MCF 10A (cell line): ENCODE measurements around the gene COPA. TPM values are rescaled to one million over a fixed set of nuclear protein-coding genes. Genes with fewer than 3 reads are reported as not detected.

Source experiments
- BruUV-seq: library from RNA; stranded (reverse); fragments of 400-500 nt; replicated peaks from 2 replicates; lab custom pipeline; 2021; lab: Mats Ljungman, UMichigan
- CTCF ChIA-PET: fragments of 300-600 bp; sonication (Branson Sonifier 250); formaldehyde crosslinking; extraction: SDS; loops from one replicate; lab custom pipeline; 2021; ENCODE audit warnings: antibody characterized with exemption, inconsistent platforms; lab: Yijun Ruan, JAX
- POLR2A ChIA-PET: fragments of 300-600, 350-650 bp; sonication (Branson Sonifier 250); formaldehyde crosslinking; extraction: SDS; loops from one replicate; lab custom pipeline; 2020; ENCODE audit warnings: antibody characterized with exemption, inconsistent platforms; lab: Yijun Ruan, JAX
- DNase-seq: peaks from one replicate; pipeline ENCODE4 v3.0.0-alpha.2; 2018; ENCODE audit not compliant: unreplicated experiment
- H3K27ac Mint-ChIP-seq: one replicate; pipeline ENCODE4 v1.8.0; 2022; ENCODE audit warnings: mild to moderate bottlenecking, low read depth, mixed read lengths; ENCODE audit not compliant: unreplicated experiment
- H3K27me3 Mint-ChIP-seq: one replicate; pipeline ENCODE4 v1.8.0; 2022; ENCODE audit warnings: mixed read lengths; ENCODE audit not compliant: insufficient read depth, unreplicated experiment
- H3K36me3 Mint-ChIP-seq: one replicate; pipeline ENCODE4 v1.8.0; 2022; ENCODE audit warnings: mild to moderate bottlenecking, moderate library complexity, mixed read lengths; ENCODE audit not compliant: insufficient read depth, unreplicated experiment
- H3K4me1 Mint-ChIP-seq: one replicate; pipeline ENCODE4 v1.8.0; 2022; ENCODE audit warnings: mixed read lengths; ENCODE audit not compliant: insufficient read depth, unreplicated experiment
- H3K4me3 Mint-ChIP-seq: one replicate; pipeline ENCODE4 v1.8.0; 2022; ENCODE audit warnings: mild to moderate bottlenecking, moderate library complexity, mixed read lengths; ENCODE audit not compliant: unreplicated experiment
- H3K9me3 Mint-ChIP-seq: one replicate; pipeline ENCODE4 v1.8.0; 2022; ENCODE audit warnings: mixed read lengths; ENCODE audit not compliant: unreplicated experiment
- intact Hi-C: fragments of 100-400 bp; cut with micrococcal nuclease; formaldehyde crosslinking; loops from 2 replicates; pipeline ENCODE4 v1.14.1; 2022
- total RNA-seq: library from RNA; stranded (reverse); gene quantifications from 2 replicates; pipeline ENCODE4 v1.2.3, GENCODE V29; 2022
- TF ChIP-seq, protein P1 (sequence below): fragments of 200-600 bp; IDR thresholded peaks from one replicate; pipeline ENCODE4 v1.8.0; 2022; ENCODE audit warnings: antibody characterized with exemption, mild to moderate bottlenecking; ENCODE audit not compliant: unreplicated experiment

Gene COPA
- total RNA-seq, 1 experiment from 2014 or later = 273 TPM

DNA sequence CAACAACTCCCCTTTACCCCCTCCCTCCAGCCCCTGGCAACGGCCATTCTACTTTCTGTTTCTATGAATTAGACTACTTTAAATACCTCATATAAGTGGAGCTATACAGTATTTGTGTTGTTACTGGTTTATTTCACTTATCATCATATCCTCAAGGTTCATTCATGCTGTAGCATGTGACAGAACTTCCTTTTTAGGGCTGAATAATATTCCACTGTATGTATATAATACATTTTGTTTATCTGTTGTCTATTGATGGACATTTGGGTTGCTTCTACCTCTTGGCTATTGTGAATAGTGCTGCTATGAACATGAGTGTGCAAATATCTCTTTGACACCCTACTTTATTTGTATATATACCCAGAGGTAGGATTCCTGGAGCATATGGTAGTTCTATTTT lies 26.0 kb upstream of the COPA start:
- intact Hi-C loops = no loop called here
- TF ChIP-seq, protein P1, sequence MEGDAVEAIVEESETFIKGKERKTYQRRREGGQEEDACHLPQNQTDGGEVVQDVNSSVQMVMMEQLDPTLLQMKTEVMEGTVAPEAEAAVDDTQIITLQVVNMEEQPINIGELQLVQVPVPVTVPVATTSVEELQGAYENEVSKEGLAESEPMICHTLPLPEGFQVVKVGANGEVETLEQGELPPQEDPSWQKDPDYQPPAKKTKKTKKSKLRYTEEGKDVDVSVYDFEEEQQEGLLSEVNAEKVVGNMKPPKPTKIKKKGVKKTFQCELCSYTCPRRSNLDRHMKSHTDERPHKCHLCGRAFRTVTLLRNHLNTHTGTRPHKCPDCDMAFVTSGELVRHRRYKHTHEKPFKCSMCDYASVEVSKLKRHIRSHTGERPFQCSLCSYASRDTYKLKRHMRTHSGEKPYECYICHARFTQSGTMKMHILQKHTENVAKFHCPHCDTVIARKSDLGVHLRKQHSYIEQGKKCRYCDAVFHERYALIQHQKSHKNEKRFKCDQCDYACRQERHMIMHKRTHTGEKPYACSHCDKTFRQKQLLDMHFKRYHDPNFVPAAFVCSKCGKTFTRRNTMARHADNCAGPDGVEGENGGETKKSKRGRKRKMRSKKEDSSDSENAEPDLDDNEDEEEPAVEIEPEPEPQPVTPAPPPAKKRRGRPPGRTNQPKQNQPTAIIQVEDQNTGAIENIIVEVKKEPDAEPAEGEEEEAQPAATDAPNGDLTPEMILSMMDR = no peak
- CTCF ChIA-PET = interaction anchor here (0.9 to 9.5 kb wide), 5 partner anchors 7 to 283 kb away, joined by 3 to 122 read pairs (median 4); no protein-coding TSS in a partner anchor
- Mint-ChIP-seq H3K27me3 (peaks cover 39% of the 10 kb centered on the region), H3K27ac (no peak overlapping the region), H3K36me3 (peaks cover 5% of the 10 kb centered on the region), H3K4me1 (peaks cover 5% of the 10 kb centered on the region), H3K4me3 (no peak overlapping the region), H3K9me3 (no peaks in the 10 kb centered on the region)
- POLR2A ChIA-PET = no interaction called here
- BruUV-seq = no TSS peak
- no peak for DNase-seq

GRCh38 chr1:160367934-160368923 lies 25.2 kb upstream of the COPA start:
- CTCF ChIA-PET = interaction anchor here (0.6 to 9.5 kb wide), 8 partner anchors 8 to 673 kb away, joined by 3 to 122 read pairs (median 4); no protein-coding TSS in a partner anchor
- peaks cover 5% of the 10 kb centered on the region for H3K4me1 Mint-ChIP-seq
- peak overlapping the region; percentile 14 for H3K27ac Mint-ChIP-seq
- no peaks in the 10 kb centered on the region for H3K9me3 Mint-ChIP-seq
- TF ChIP-seq, protein P1 = no peak
- H3K4me3 Mint-ChIP-seq = no peak overlapping the region
- no TSS peak for BruUV-seq
- no peak for DNase-seq
- POLR2A ChIA-PET = no interaction called here
- peaks cover 5% of the 10 kb centered on the region for H3K36me3 Mint-ChIP-seq
- intact Hi-C loops = no loop called here
- peaks cover 39% of the 10 kb centered on the region for H3K27me3 Mint-ChIP-seq

DNA sequence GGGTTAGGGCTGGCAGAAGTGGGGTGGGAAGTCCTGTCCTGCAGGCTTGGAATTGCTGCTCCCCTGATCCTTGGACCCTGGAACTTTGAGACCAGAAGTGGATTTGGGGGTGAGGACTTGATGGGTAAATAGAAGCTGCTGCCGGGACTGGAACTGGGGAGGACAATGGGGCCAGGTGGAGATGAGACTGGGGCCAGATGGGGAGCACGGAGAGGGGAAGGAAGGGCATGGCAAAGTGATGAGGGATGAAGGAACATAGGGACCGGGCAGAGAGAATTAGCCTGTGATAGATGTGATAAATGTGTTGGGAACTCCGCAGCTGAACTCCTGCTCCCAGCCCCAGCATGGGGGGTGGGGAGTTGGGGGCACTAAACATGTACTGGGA lies 24.5 kb upstream of the COPA start:
- H3K36me3 Mint-ChIP-seq = peaks cover 5% of the 10 kb centered on the region
- ChIA-PET CTCF (interaction anchor here (0.5 to 9.5 kb wide), 6 partner anchors 9 to 674 kb away, joined by 3 to 122 read pairs (median 9); no protein-coding TSS in a partner anchor), POLR2A (no interaction called here)
- DNase-seq = no peak
- TF ChIP-seq, protein P1 = no peak
- peak overlapping the region; percentile 14 for H3K27ac Mint-ChIP-seq
- peaks cover 39% of the 10 kb centered on the region for H3K27me3 Mint-ChIP-seq
- no peaks in the 10 kb centered on the region for H3K9me3 Mint-ChIP-seq
- intact Hi-C loops = no loop called here
- BruUV-seq = no TSS peak
- no peak overlapping the region for H3K4me3 Mint-ChIP-seq
- H3K4me1 Mint-ChIP-seq = peaks cover 5% of the 10 kb centered on the region
